ENCODE measurements around the gene METTL17. TPM values are rescaled to one million over a fixed set of nuclear protein-coding genes. Genes with fewer than 3 reads are reported as not detected.

The METTL17 gene
- total RNA-seq, 1 donor from 2014 or later: 94.7 TPM

DNA sequence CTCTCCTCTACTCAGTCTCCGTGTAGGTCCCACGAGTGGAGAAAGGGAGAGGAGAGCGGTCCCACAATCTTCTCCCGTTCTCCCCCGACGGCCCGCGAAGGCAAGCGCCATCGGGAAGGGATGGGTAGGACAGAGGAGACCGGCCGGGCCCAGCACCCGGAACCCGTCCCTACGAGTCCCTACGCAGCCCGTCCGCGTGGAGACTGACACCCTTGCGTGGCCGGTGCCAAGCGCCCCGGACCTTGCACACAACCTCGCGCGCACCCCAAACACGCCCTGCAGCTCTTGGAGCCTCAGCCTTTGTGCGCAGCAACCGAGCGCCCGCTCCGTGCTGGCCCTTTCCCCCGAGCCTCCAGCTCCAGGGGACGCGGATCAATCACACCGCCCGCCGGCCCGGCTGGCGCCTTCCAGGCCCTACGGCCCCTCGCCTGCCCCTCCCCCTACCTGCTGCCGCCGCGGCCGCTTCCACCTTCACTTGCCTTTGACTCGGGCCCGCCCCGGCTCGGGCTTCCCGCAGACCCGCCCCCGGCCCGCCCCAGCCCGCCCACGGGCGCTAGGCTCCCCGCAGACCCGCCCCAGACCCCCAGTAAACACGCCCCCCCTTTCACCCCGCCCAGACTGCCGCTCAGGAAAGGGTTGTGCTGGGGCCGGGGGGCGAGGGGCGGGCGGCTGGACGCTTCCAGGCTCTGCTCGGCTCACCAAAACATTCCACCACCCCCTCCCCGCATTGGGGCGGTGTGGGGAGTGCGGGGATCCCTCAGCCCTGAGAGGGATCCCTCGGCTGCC lies 35.0 kb downstream of the METTL17 start, which contains the start of gene NDRG2:
NDRG2 (minus strand) TSS at position 477 of the 786 bp plus-strand sequence. CDS start 1,746 bp downstream, outside the sequence.
- POLR2A ChIA-PET: interaction anchor here (0.7 kb wide), 1 partner anchor 79 kb away, joined by 3 read pairs; no protein-coding TSS in a partner anchor
- CTCF ChIA-PET: interaction anchor here (2.6 kb wide), 1 partner anchor 10 kb away, joined by 12 read pairs; no protein-coding TSS in a partner anchor
- peaks cover 25% of the 10 kb centered on the region for H3K27me3 Mint-ChIP-seq
- peak within 1 kb of the TSS; percentile 88 for H3K4me3 Mint-ChIP-seq
- peak; percentile 92 for ATAC-seq (ENCODE audit: low read depth)
- H3K4me1 Mint-ChIP-seq: peaks cover 18% of the 10 kb centered on the region
- no peaks in the 10 kb centered on the region for H3K9me3 Mint-ChIP-seq
- intact Hi-C loops (cut with micrococcal nuclease): loop anchor here (1.0 to 2.0 kb wide), 3 partner anchors 10 to 79 kb away; partner anchors contain the start of gene ARHGEF40
- peak within 1 kb of the TSS; percentile 8 for H3K27ac Mint-ChIP-seq
- peaks cover 2% of the 10 kb centered on the region for H3K36me3 Mint-ChIP-seq (ENCODE audit: low read depth)
- peak; percentile 64 for DNase-seq
- TF ChIP-seq, protein P1, sequence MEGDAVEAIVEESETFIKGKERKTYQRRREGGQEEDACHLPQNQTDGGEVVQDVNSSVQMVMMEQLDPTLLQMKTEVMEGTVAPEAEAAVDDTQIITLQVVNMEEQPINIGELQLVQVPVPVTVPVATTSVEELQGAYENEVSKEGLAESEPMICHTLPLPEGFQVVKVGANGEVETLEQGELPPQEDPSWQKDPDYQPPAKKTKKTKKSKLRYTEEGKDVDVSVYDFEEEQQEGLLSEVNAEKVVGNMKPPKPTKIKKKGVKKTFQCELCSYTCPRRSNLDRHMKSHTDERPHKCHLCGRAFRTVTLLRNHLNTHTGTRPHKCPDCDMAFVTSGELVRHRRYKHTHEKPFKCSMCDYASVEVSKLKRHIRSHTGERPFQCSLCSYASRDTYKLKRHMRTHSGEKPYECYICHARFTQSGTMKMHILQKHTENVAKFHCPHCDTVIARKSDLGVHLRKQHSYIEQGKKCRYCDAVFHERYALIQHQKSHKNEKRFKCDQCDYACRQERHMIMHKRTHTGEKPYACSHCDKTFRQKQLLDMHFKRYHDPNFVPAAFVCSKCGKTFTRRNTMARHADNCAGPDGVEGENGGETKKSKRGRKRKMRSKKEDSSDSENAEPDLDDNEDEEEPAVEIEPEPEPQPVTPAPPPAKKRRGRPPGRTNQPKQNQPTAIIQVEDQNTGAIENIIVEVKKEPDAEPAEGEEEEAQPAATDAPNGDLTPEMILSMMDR (IDR thresholded peaks at IDR 0.05): no peak

DNA sequence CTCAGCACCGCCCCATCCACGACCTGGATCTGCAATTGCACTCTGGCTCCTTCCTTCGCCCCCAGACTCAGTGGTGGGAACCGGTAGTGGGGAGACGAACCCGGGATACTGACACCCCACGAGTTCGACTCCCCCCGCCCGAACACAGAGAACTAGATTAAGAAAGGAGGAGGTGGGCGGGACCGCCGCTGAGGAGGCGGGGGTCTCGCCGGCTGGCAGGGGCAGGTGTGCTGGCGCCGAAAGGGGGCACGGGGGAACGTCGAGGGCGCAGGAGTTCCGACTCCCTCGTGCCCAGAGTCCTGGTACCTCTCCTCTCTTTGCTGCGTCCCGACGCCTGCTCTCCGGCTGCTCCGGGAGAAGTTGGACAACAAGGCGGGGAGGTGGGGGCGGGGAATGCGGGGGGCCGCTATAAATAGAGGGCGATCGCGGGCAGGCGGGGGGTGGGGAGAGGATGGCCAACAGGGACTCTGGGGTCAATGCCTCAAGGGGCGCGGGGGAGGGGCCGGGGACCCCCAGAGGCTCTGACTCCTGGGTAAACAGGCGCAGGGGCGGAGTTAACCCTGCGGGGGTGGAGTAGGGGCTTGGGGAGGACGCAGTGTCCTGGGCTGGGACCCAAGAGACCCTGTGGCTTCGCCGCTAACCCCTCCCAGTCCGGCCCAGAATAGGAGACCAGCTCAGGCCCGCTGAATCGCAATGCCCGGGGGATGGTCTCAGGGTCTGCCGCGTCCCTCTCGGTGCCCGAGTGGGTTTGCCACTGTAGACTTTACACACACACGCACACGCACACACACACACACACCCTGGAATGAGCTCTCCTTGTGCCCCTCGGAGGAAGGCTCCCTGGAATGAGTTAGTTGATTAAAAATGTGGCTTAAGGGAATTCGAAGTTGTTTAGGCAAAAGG lies 35.8 kb downstream of the METTL17 start:
- CTCF ChIA-PET: interaction anchor here (1.1 to 2.6 kb wide), 2 partner anchors 11 kb away, joined by 6 to 12 read pairs; no protein-coding TSS in a partner anchor
- ATAC-seq (ENCODE audit: low read depth): peak; percentile 6

DNA sequence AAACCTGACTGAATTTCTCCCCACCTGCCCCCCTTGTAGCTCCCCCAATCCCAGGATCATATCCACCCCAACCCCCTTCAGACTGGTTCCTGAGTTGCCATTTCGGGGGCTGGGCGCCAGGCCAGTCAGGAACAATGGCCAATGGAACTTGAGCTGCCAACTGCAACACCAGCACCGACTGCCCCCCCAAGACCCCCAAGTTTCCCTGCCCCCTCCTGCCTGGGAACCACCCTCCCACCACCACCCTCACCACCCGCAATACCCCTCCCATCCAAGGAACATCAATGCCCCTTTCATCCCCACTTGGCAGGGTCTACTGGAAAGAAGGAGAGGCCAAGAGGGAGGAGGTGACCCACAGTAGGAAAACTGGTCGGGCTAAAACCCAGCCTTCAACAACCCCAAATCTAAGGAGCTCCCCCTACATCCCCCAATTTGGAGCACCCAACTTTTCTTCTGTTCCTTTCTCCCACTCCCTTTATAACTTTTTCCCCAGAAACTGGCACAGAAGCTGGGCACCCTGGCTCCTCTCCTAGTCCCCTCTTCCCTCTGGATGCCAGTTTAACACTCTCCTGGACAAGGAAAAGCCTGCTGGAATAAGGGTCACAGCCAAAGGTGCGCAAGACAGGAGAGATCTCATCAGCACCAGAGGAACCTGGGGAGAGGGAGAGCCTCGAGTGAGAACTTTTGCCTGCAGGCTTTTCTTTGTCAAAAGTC lies 36.7 kb downstream of the METTL17 start:
- ChIA-PET POLR2A (interaction anchor here (0.6 kb wide), 1 partner anchor 401 kb away, joined by 3 read pairs; no protein-coding TSS in a partner anchor), CTCF (interaction anchor here (1.1 to 1.9 kb wide), 2 partner anchors 11 to 12 kb away, joined by 6 to 7 read pairs; no protein-coding TSS in a partner anchor)
- H3K27ac Mint-ChIP-seq: peak overlapping the region; percentile 31
- TF ChIP-seq, protein P1 (IDR thresholded peaks at IDR 0.05): no peak
- no peaks in the 10 kb centered on the region for H3K9me3 Mint-ChIP-seq
- H3K4me3 Mint-ChIP-seq: peak overlapping the region; percentile 88
- intact Hi-C loops (cut with micrococcal nuclease): no loop called here
- no peak for ATAC-seq (ENCODE audit: low read depth)
- no peak for DNase-seq
- peaks cover 23% of the 10 kb centered on the region for H3K27me3 Mint-ChIP-seq
- peaks cover 2% of the 10 kb centered on the region for H3K36me3 Mint-ChIP-seq (ENCODE audit: low read depth)
- H3K4me1 Mint-ChIP-seq: peaks cover 18% of the 10 kb centered on the region

More for the DNA sequence above, 35.8 kb downstream of the METTL17 start:
- TF ChIP-seq, protein P1 (IDR thresholded peaks at IDR 0.05): no peak
- Mint-ChIP-seq H3K9me3 (no peaks in the 10 kb centered on the region), H3K36me3 (ENCODE audit: low read depth) (peaks cover 2% of the 10 kb centered on the region), H3K4me1 (peaks cover 18% of the 10 kb centered on the region), H3K4me3 (peak overlapping the region; percentile 88), H3K27me3 (peaks cover 24% of the 10 kb centered on the region), H3K27ac (no peak overlapping the region)
- intact Hi-C loops (cut with micrococcal nuclease): loop anchor here (1.0 to 2.0 kb wide), 2 partner anchors 45 to 78 kb away; partner anchors contain the start of gene ARHGEF40
- POLR2A ChIA-PET: no interaction called here
- DNase-seq: no peak

DNA sequence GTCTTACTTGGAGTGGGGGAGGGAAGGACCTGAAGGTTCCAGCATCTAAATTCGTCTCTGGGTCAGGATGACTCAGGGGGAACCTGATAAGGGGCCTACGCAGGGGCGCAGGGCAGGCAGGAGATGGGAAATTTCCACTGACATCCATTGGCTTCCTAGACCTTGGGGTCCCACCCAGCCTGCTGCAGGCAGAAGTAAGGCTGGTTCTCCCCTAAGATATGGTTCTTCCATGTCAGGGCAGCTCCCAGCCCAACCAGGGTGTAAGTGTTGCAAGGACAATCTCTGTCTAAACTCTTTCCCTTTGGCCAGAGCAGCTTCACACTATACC lies 37.2 kb downstream of the METTL17 start:
- DNase-seq (no peak), ATAC-seq (ENCODE audit: low read depth) (no peak)
- CTCF ChIA-PET: interaction anchor here (1.9 kb wide), 1 partner anchor 12 kb away, joined by 7 read pairs; no protein-coding TSS in a partner anchor
- Mint-ChIP-seq H3K27ac (peak overlapping the region; percentile 31), H3K4me3 (peak overlapping the region; percentile 38), H3K9me3 (no peaks in the 10 kb centered on the region), H3K4me1 (peaks cover 18% of the 10 kb centered on the region), H3K36me3 (ENCODE audit: low read depth) (peaks cover 2% of the 10 kb centered on the region), H3K27me3 (peaks cover 19% of the 10 kb centered on the region)
- TF ChIP-seq, protein P1 (IDR thresholded peaks at IDR 0.05): no peak
- POLR2A ChIA-PET: no interaction called here
- intact Hi-C loops (cut with micrococcal nuclease): no loop called here

All from activated B cell treated with CpG ODN at 0.5 μM for 24 hours (primary cell).